Stimulated activated CD8-positive, alpha-beta memory T cell treated with anti-CD3 and anti-CD28 coated beads, Interleukin-12 subunit alpha, Interleukin-12 subunit beta, amount 100 ng/mL, for 1 hour (primary cell): Measurements from ENCODE around the gene TIMP4.

ENCODE experiments used
- DNase-seq: peaks from one replicate; pipeline ENCODE4 v3.0.0-alpha.2; 2020; ENCODE audit warnings: low read depth

TIMP4 gene

DNA sequence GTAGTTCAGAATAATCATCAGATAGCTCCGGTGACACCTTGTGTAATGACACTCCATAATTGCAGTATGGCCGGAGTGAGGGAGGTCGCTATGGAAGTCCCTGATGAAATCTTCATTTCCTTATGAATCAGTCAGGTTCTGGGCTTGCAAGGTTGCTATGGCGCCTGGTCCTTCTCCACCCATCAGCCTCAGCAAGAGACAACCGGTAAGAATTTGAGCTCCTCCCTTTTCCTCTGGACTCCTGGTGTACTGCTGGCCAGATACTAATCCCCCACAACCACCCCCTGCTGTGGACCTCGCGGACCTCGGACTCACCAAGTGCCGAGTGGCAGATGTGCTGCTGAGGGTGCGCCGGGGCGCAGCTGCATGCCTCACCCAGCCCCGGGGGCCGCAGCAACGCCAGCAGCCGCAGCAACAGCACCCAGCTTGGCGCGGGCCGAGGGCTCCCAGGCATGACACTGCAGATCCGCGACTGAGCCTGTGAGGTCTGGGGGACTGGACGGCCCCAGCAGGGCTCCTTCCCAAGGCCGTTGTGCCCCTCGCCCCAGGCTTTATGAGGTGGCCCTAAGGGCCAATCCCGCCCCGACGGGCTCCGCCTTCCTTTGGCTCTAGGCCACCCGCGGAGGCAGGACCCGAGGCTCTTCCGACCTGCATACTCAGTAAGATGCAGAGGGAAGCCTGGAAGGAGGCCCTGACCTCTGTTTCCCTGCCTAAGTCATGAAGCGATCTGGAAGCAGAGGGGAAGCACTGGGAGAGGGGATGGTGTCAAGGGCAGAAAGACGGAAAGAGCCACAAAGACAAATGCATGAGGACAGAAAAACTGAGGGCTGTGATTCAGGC lies at the start of gene TIMP4:
TSS of gene TIMP4 (minus strand) at position 526 of the 840 bp plus-strand sequence. CDS start at position 454, 72 bp downstream.
- DNase-seq, result no peak

DNA sequence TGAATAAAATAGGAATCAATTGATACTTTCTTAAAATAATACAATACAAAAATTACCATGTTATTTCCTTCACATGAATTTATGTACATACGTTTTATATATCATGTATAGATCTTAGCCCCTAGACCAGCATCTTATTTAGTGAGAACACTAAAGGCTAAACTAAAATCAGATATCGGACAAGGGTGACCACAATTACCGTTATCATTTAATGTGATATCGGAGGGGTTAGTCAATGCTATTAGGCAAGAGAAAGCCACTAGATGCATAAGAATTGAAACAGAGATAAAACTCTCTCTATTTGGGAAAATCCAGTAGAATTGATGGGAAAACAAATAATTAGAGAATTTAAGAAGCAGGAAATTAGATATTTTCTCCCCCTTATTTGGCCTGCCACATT lies 46.5 kb upstream of the TIMP4 start:
- no peak for DNase-seq

DNA sequence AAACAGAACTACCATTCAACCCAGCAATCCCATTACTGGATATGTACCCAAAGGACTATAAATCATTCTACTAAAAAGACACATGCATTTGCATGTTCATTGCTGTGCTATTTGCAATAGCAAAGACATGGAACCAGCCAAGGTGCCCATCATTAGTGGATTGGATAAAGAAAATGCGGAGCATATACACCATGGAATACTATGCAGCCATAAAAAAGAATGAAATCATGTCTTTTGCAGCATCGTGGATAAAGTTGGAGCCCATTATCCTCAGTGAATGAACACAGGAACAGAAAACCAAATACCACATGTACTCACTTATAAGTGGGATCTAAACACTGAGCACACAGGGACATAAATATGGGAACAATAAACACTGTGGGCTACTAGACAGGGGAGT lies 43.1 kb upstream of the TIMP4 start:
- DNase-seq, result no peak

DNA sequence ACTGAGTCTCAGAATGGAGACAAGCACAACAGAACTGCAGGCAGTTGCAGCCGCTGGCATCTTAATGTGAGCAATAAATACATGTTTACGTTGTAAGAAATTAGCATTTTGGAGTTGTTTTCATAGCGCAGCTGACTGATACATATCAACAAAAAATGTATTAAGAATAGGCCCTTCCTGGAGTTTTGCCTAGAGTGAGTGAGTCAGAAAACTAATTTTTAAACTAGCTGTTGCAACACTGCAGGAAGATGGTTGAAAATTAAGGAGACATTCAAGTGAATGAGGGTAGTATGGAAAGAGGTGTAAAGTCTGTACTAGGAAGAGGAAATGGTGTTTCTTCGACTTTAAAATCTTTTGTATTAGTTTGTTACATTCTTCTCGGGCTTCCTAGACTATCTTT lies 39.6 kb upstream of the TIMP4 start:
- DNase-seq, result no peak

DNA sequence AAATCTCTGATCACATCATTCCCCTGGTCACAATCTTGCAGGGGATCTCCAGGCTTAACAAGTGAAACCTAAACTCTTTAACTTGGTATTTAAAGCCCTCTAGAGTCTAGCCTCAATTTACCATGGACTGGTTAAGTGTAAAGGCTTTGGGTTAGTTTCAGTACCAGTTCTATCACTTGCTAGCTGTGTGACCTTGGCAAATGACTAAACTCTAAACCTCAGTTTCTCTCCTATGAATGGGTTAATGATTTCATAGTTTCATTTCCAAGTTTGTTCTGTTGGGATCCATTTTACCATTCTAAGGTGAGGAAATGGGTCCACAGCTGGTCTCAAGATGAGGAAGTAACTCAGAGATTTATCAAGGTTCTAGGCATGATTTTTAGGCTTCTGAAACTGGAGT lies 38.8 kb upstream of the TIMP4 start:
- DNase-seq, result no peak

DNA sequence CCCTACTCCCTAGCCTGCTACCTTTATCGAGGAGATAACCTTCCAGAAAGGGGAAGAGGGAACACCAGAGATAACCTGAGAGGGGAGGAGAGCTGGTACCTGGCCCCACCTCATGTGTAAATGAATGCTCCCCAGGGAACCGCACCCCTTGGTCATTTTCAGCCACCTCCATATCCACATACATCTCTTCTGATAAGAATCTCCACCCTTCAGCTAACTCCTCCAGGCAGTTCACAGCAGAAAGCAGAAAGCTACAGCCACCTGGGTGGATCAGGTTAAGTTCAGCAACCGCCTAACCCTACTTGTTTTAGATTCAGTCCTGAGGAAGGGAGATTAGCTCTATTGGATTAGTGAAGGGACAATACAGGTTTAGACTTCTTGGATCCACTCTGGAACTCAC lies 38.0 kb upstream of the TIMP4 start:
- no peak for DNase-seq

DNA sequence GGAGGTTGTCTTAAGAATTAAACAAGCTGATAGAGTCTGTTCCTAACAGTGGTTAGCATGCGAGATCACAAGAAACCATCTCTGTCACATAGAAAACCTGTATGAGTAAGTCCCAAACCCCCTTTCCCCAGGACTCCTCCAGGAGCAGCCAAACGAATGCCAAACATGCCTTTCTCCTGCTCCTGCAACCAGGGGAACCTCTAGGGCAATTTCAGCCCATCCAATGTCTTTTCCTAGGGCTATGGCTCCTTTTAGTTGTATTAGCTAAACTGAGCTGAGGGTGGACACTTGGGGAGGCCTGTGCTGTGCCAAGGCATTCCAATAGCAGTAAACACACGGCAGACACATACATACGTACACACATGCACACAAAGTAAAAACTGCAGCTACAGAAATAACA lies 36.5 kb upstream of the TIMP4 start:
- no peak for DNase-seq

DNA sequence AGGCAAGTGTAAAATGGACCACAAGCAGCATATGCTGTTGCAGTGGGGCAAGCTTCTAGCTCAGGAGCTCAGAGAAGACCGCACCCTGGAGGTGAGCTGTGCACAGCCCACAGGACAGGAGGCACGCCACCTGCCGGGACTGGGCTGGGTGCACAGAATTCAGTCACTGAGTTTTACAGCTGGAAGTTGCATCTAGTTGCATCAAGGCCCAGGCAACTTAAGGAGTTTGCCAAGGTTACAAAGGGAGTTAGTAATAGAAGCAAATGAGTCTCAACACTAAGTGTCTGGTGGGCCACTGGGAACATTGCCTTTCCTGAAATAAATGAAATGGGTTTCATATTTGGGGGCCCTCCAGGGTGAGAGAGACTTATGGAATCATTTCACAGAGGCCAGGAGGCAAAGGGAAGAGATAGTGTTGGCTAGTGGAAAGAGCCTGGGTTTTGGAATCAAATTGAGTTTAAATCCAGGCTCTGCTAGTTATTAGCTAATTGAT lies 36.0 kb upstream of the TIMP4 start:
- DNase-seq, result no peak

DNA sequence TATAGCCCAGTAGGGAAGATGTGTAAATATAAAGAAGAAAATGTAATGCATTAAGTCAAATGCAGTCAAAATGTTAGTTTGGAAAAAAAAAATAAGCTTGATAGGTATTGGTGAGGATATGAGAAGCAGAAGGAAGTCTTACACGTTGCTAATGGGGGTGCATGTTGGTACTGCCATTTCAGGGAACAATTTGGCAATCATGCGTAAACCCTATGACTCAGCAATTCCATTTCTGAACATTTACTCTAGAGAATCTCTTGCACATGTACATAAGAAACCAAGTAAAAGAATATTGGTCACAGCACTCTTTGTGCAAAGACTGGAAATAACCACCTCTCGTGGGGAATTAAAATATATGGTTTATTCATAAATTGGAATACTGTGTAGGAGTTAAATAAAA lies 35.5 kb upstream of the TIMP4 start:
- no peak for DNase-seq

DNA sequence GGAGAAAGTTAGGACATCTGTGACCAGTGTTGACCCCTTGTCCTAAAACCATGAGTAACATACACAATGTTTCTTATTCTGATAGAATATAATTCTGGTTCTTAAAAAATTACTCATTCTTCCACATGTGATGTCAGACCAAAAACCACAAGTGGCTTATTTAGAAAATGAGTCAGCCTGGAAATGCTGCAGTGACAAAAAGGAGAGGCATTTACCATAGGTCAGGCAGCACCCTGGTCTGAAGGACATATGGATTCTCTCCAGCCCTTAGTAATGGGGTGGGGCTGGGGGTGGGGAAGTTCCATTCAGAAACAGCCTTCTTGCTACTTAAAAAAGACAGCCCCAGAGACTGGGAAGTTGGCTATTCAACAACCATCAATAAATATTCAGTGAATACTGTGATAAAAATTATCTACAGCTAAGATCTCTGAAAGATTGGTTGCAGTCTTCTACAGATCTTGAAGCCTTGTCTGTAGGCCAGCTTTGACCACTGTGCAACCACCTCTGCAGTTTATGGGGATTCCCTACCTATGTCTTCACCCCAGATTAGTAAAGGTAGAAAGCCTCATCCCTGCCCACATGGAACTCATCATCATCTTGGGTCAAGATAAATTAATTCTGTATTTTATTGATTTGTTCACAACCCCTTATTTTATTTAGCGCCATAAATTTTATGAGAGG lies 34.9 kb upstream of the TIMP4 start:
- DNase-seq, result no peak

DNA sequence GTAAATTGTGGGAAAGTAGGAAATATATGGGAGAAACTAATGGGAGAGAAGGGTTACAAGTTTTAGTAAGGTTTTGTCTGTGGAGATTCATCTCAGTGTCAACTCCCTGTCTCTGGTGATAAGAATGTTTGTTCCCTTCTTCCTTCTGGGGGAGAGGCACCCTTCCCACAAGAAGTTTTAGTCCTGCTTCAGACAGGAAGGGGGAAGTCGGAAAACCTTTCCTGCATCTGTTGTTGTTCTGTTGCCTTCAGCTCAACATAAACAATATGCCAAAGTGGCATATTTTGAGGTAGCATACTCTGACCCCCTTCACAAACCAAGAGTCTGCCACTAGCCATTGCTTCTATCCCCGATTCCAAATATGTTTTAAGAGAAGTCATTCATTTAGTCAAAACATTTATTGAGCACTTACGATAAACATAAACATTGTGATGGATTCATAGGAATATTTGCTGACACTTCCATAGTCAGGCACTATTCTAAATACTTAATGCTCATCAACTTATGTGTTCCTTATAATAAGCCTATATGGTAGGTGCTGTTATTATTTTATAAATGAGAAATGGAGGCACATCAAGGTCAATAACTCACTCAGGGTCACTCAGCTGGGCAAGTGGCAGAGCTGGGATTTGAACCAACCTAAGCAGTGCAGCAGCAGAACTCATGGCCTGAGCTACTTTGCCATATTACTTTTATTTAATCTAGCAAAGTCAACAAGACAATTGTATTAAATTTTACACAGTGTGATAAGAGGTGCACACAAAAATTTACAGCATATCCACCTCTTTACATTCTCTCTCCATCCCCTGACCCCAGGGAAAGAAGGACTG lies 34.2 kb upstream of the TIMP4 start:
- no peak for DNase-seq

DNA sequence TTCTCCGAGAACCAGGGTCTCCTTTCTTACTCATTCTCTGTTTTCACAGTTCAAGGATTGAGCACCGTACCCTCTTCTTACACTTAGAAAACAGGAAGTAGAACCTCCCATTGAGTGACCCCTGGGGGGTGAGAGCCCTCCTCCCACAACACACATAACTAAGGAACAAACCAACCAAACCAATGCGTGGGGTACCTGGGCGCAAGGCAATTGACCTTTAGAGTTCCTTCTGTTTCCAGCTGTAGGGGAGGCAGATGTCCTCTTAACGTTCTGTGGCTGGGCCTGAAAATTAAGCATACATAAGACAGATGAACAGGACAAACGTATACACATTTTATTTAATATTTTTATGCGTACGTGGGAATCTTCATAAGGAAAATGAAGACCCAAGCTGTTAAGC lies 33.5 kb upstream of the TIMP4 start:
- DNase-seq, result no peak

DNA sequence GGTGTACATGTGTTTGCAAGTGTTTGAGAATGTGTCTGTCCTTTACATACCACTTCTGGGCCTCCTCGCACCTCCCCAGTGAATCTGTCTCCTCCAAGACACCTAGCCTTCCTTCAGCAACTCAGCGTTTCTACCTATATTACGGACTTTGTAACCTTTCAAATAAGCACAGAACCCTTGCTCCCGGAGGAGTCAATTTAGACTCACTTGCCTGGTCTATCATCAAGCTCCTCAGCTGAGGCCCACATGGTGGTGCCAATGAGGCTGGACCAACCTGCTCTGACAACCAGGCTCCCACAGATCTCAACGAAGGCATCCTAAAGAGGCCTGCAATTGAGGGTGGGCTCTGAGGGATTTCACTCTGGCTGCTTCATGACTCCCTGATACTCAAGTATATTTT lies 32.8 kb upstream of the TIMP4 start:
- no peak for DNase-seq

DNA sequence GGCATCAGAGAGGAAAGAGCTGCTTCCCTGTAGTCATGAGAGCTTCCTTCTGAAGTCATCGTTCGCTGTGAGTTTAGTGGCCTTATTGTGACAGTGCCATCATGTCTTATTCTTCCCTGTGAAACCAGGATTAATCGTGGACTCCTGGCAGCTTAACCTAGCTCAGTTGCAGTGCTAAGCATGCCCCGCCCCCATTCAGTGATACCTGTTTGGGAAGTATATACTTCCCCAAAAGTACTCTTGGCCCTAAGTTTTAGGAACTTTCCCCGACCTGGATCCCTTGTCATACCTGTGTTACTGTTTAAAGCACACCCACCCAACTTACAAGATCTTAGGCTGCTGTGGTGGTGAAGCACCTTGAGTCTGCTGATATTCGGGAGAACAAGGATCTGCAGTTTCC lies 32.1 kb upstream of the TIMP4 start:
- DNase-seq, result no peak

DNA sequence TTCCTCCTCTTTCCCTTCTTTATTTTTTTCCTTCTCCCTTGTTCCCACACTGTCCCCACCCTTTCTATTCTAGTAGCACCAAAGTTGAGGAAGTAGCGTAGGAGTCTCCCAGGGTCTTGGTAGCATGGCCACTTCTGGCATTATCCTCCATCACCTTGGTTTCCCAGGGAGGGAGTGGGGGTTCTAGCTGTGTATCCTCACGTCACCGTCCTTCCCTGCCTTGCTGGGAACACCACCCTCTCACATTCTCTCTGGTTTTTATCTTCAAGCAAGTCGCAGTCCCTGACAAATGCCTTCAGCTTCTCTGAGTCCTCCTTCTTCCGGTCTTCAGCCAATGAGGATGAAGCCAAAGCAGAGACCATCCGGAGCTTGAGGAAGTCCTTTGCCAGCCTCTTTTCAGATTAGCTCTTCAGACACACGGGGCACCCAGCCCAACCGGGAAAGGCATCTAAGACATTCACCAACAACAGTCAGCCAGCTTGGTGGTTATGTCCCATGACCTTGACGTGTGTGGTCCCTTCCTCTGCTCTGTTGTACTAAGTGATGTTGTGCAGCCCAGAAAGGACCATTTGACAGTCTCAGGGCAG lies 31.6 kb upstream of the TIMP4 start:
- DNase-seq, result no peak

DNA sequence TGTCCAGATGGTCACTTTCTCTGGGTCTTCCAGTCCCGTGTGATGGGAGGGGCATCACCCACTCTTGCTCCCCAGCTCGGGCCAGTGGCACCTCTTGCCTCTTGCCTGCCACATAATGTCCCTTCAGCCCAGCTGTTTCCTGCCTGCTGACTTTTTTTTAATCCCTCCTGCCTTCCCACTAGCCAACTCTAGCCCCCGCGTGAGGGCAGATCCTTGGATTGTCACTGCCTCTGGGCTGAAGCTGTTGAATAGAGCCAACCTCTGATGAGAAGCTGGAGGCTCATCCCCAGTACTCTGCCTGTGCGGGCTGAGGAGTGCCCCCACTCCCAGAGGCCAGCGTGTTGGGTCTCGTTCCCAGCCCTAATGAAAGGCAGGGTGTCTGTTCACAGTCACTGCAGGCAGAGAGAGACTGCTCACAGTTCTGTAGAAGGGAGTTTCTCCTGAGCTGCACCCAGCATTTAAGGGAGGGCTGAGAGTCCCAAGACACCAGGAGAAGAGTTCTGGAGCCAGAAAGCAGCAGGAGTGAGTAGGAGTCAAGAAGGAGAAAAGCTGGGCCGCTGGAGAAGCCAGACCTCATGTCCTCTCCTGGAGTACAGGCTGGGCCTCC lies 30.1 kb upstream of the TIMP4 start:
- DNase-seq, result no peak

DNA sequence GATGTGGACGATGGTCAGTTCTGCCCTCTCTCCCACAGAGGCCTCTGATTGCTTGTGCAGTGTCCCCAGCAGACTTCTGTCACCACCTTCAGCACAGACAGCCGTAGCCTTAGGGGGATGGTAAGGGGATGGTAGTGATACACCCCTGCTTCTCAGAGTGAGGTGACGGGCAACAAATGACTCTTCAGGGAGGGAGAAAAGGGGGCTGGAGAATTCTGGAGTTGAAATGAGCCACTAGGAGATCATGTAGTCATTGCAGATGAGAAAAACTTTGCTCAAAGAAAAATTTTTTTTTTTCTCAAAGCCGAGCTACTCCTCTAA lies 29.6 kb upstream of the TIMP4 start:
- DNase-seq, result no peak

DNA sequence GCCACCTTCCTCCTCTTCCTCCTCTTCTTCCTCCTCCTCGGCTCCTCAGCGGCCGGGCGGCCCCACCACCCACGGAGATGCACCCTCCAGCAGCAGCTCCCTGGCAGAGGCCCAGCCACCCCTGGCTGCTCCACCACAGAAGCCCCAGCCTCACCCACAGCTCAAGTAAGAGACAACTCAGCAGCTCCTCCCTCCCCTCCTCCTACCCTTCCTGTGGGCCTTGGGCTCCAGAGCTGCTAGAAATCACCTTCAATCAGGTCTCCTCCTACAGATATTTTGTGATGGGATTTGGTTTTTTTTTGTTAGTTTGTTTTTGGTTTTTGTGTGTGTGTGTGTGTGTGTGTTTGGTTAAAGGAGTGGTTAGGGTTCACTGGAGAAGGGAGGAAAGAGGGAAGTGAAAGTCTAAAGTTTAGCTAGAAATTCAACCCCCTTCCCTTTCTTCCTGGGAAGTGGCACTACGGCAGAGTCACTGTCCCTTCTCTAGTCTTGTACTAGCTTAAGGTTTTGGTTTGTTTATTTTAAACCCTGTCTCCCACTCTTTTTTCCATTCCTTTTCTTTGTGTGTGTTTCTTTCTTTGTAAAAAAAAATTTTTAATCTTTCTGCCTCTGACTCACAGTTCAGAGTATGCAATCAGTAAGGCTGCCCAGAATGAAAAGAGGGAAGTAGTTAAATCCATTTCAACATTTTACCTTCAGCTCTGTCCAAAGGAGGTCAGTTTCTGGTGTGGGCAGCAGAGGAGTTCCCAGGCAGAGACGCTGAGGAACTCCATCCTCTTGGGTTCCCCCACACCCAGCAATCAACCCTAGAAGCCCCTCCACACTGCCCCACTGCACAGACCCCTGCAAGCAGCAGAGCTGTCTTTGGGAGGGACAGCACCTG lies 29.0 kb upstream of the TIMP4 start:
- no peak for DNase-seq

DNA sequence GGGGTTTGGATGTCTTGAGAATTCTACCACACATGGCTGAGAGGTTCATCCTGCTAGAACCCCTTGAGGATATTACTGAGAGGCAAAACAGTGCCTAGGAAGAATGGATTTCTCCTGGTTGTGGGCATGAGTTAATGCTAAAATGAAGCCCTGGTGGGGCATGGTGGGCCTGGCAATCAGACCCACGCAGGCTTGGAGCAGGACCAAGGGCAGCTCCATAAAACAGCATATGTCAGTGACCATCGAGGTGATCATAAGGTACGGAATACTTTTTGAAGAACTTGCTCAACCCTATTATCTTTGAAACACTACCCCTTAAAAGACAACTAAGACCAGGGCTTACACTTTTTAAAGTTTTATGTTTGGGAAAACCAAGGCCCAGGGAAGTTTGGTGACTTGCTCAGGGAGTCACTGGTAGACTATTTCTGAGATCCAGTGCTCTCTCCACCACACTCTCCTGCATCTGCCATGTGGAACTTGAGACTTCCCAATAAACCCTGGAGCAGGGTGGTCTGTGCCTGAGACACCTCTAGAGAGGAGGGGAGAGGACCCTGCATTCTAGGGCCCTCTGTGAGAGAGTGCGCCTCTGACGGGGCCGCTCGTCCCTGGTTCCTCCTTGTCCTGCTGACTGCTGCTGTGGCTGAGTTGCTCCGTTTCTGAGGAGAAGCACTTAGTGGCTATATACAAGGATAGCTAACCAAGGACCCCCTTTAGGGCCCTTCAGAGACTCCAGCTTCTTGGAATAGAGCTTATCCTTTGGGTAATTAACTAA lies 28.0 kb upstream of the TIMP4 start:
- no peak for DNase-seq

DNA sequence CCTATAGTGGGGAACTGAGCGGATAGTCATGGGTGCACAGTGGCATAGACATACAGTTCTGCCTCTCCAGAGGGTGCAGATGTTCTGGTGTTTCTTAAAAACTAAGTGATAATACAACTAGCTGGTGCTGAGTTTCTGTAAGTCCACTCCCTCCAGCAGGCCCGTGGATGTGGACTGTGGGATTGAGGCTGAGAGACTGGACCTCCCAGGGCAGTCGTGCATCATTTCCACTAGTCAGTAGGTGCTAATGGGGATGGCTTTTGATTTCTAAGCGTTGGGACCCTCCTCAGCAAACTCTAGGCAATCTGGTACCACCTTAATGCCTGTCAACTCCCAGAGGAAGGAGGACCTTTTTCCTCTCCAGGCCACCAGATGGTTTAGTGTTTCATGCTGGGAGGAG lies 27.3 kb upstream of the TIMP4 start:
- no peak for DNase-seq
